GM10266 (cell line): Measurements from ENCODE around the gene MGRN1.

Experiments
- DNase-seq: peaks from one replicate; pipeline ENCODE4 v3.0.0; 2012; ENCODE audit errors: extremely low spot score
- CTCF ChIP-seq: IDR thresholded peaks from 2 replicates; pipeline ENCODE4 v1.5.1; 2012; ENCODE audit warnings: mild to moderate bottlenecking, low read depth; ENCODE audit not compliant: control insufficient read depth, insufficient read depth; ENCODE audit errors: missing control alignments

Gene MGRN1

GRCh38 chr16:4703906-4704305, 79.3 kb downstream of the MGRN1 start:
- no peak for DNase-seq
- no peak for TF ChIP-seq CTCF

GRCh38 chr16:4704491-4704890, 79.9 kb downstream of the MGRN1 start:
- TF ChIP-seq CTCF: no peak
- DNase-seq: no peak

- no peak for DNase-seq
- no peak for TF ChIP-seq CTCF
Observed at GRCh38 chr16:4704913-4705312, 80.3 kb downstream of the MGRN1 start.

GRCh38 chr16:4706871-4707270, 82.2 kb downstream of the MGRN1 start:
- no peak for TF ChIP-seq CTCF
- DNase-seq: no peak

GRCh38 chr16:4709481-4709880, 84.9 kb downstream of the MGRN1 start:
- DNase-seq: no peak
- no peak for TF ChIP-seq CTCF

- no peak for TF ChIP-seq CTCF
- DNase-seq: no peak
Observed at GRCh38 chr16:4713663-4714501, 89.3 kb downstream of the MGRN1 start.

- DNase-seq: no peak
- no peak for TF ChIP-seq CTCF
Observed at GRCh38 chr16:4714996-4715395, 90.4 kb downstream of the MGRN1 start.
